ENCODE measurements around the gene LRRK1.

The LRRK1 gene

DNA sequence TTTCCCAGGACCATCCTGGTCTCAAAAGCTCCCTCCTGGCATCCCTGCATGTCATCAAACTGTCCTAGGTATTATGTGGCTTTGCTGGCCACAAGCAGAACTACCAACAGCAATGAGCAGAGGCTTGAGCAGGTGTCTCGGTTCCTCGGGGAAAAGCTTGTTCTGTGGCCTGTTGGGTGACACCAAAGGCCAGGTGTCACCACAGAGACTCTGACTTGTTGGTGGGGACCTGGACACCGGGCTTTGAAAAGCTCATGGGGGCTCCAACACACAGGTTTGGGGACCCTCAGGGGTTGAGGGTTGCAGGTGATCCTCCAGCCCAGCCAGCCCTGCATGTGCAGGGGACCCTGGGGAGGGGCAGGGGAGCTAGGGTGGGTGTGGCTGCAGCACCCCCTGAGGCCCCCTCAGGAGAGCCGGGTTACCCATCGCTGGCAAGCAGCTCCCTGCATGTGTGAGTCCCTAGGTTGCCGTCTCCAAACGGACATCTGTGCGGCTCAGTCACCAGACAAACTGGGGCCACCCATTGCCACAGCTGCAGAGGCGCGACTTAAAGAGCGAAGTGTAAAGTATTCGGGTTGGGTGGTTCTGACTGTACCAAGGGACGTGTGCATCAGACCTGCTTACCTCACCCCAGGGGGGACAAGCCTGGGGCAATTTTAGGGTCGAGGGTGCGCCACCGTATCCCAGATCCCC, 192.6 kb downstream of the LRRK1 start:
- H3K27me3 Mint-ChIP-seq = no peaks in the 10 kb centered on the region
- no peaks in the 10 kb centered on the region for H3K4me1 Mint-ChIP-seq (ENCODE audit: low read depth)
- H3K27ac Mint-ChIP-seq = no peak overlapping the region
- H3K9me3 Mint-ChIP-seq (ENCODE audit: low read depth) = no peaks in the 10 kb centered on the region
- H3K4me3 Mint-ChIP-seq = no peak overlapping the region
- H3K36me3 Mint-ChIP-seq = no peaks in the 10 kb centered on the region

DNA sequence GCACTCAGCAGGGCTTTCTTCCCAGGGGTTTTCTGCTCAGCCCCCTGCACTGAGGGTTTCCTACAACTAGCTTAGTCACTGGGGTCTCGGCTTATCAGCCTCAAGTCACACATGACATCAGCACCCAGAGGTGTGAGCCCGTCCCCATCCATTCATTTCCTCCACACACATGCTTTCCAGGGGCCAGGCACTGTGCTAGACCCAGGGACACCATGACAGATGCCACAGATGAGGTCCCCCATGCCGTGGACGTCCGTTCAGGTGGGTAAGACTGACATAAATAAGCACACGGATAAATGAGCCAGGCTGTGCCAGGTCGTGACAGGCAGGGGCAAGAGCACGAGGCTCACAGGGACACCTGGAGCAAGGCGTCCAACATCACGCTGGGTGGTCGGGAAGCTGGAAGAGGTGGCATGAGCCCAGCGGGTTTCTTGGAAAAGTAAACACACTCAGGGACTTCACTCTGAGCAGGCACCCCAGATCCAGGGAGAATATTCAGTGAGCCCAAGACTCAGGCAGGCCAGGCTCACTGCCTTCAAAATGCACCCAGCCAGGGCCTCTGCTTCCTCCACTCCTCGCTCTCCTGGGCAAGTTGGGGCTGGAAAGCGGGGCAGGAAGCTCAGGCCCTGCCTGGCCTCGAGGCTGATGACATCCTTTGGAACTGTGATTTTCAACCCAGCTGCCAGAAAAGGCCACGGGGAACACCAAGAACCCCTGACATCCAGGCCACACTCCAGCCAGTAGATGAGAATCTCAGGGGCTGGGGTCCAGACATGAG, 193.4 kb downstream of the LRRK1 start:
- no peaks in the 10 kb centered on the region for H3K36me3 Mint-ChIP-seq
- peak overlapping the region; percentile 46 for H3K27ac Mint-ChIP-seq
- no peaks in the 10 kb centered on the region for H3K27me3 Mint-ChIP-seq
- no peaks in the 10 kb centered on the region for H3K4me1 Mint-ChIP-seq (ENCODE audit: low read depth)
- H3K9me3 Mint-ChIP-seq (ENCODE audit: low read depth) = no peaks in the 10 kb centered on the region
- H3K4me3 Mint-ChIP-seq = no peak overlapping the region

- Mint-ChIP-seq H3K4me3 (no peak overlapping the region), H3K27me3 (no peaks in the 10 kb centered on the region), H3K9me3 (ENCODE audit: low read depth) (no peaks in the 10 kb centered on the region), H3K4me1 (ENCODE audit: low read depth) (no peaks in the 10 kb centered on the region), H3K36me3 (no peaks in the 10 kb centered on the region), H3K27ac (no peak overlapping the region)
Observed at GRCh38 chr15:101113114-101114005, 194.2 kb downstream of the LRRK1 start.

DNA sequence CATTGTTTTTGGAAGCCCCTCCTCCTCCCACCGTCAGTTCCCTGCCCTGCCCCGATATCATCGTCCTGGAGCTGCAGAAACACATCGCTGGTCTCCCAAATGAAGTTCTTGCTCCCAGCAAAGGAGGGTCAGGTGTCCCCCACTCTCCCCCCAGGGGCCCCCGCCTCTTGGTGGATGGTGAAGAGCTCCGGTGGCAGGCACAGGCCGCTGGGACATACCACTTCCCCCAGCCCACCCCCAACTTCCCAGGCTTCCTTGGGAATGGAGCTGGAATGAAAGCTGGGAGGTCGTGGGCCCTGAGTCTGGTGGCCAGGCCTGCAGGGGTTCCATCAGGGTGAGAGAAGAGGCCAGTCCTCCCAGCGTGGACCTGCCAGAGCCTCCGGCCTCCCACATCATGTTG, 195.0 kb downstream of the LRRK1 start:
- Mint-ChIP-seq H3K9me3 (ENCODE audit: low read depth) (no peaks in the 10 kb centered on the region), H3K4me3 (no peak overlapping the region), H3K27ac (no peak overlapping the region), H3K27me3 (no peaks in the 10 kb centered on the region), H3K4me1 (ENCODE audit: low read depth) (no peaks in the 10 kb centered on the region), H3K36me3 (no peaks in the 10 kb centered on the region)

- Mint-ChIP-seq H3K27ac (no peak overlapping the region), H3K36me3 (no peaks in the 10 kb centered on the region), H3K4me3 (no peak overlapping the region), H3K9me3 (ENCODE audit: low read depth) (no peaks in the 10 kb centered on the region), H3K27me3 (no peaks in the 10 kb centered on the region), H3K4me1 (ENCODE audit: low read depth) (no peaks in the 10 kb centered on the region)
Observed at GRCh38 chr15:101114610-101115009, 195.5 kb downstream of the LRRK1 start.

DNA sequence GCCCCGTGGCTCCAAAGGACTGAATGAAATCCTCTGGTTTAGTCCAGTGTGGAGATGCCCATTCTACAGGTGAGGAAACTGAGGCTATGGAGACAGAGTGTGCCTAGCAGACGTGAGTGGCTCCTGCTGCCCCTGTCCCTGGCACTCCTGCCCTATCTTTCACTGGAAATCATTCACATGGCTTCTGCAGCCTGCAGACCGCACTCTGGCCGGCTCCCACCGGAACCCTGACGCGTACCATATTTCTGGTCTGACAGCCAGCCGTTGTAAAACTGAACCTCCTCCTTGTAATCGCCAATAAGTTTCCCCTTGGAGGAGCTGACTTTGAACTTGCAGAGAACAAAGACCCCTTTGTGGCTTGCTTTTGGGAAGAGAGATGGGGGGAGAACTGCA, 196.2 kb downstream of the LRRK1 start:
- Mint-ChIP-seq H3K4me1 (ENCODE audit: low read depth) (no peaks in the 10 kb centered on the region), H3K4me3 (no peak overlapping the region), H3K27ac (no peak overlapping the region)

DNA sequence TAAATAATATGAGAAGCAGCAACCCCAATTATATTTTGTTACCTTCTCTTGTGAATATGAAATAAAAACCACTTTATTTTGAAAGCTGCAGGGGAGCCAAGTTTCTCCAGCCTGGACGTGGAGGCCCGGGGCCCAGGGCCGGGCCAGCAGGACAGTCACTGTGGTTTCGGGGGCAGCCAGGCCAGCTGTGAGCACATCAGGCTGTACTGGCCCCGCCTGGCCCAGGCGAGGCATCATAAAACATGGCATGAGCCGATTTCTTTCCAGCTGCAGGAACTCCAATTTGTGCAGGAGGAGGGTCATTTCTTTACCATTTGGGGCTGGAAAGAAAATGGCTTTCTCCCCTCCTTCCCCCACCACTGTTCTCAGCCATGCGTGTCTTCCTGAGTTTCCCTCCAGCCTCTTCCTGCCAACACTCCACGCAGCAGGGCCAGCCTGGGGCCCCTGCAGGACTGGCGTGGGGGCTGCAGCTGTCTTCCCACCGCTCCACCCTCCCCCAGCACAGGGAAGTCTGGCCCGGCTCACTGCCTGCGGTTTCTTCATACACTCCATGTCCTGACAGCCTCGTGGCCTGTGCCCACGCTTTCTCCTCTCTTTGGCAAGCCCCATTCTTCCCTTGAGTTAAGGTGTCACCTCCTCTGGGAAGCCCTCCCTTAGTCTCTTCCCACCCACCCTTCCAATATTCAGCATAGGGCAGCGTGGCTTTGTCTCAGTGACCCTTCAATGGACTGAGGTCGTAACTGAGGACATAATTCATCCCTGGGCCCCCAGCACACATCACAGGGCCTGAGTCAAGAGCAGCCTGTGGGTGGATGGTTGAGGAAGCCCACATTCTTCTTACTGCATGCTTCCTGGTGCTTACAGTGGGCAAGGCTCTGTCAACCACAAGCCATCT, 196.9 kb downstream of the LRRK1 start:
- Mint-ChIP-seq H3K4me3 (no peak overlapping the region), H3K27me3 (no peaks in the 10 kb centered on the region), H3K36me3 (no peaks in the 10 kb centered on the region), H3K9me3 (ENCODE audit: low read depth) (no peaks in the 10 kb centered on the region), H3K27ac (no peak overlapping the region), H3K4me1 (ENCODE audit: low read depth) (peaks cover 2% of the 10 kb centered on the region)

More for the DNA sequence above, 196.2 kb downstream of the LRRK1 start:
- H3K36me3 Mint-ChIP-seq = no peaks in the 10 kb centered on the region
- no peaks in the 10 kb centered on the region for H3K9me3 Mint-ChIP-seq (ENCODE audit: low read depth)
- no peaks in the 10 kb centered on the region for H3K27me3 Mint-ChIP-seq

- Mint-ChIP-seq H3K9me3 (ENCODE audit: low read depth) (no peaks in the 10 kb centered on the region), H3K27me3 (no peaks in the 10 kb centered on the region), H3K4me1 (ENCODE audit: low read depth) (peaks cover 2% of the 10 kb centered on the region), H3K36me3 (no peaks in the 10 kb centered on the region), H3K27ac (no peak overlapping the region), H3K4me3 (no peak overlapping the region)
Observed at GRCh38 chr15:101116681-101116976, 197.5 kb downstream of the LRRK1 start.

GRCh38 chr15:101118116-101118515, 199.0 kb downstream of the LRRK1 start:
- no peaks in the 10 kb centered on the region for H3K9me3 Mint-ChIP-seq (ENCODE audit: low read depth)
- peaks cover 7% of the 10 kb centered on the region for H3K4me1 Mint-ChIP-seq (ENCODE audit: low read depth)
- no peak overlapping the region for H3K27ac Mint-ChIP-seq
- no peak overlapping the region for H3K4me3 Mint-ChIP-seq
- H3K36me3 Mint-ChIP-seq = no peaks in the 10 kb centered on the region
- H3K27me3 Mint-ChIP-seq = no peaks in the 10 kb centered on the region

DNA sequence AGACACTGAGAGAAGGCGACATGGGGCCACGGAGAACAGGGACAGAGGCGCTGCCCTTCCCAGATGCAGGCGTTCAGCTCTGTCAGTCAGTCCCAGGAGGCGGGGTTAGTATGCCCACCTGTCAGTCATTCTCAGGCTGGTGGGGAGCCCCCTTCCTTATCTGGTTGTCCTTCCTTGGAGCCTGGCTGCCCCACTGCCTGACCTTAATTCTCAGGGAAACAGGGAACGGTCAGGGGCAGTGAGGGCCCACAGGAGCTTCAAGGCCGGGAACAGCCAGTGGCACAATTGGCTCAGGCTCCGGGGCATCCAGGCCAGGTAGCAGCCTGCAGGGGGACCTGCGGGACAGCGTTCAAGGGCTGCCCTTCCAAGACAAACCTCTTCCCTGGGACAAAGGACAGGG, 199.5 kb downstream of the LRRK1 start:
- Mint-ChIP-seq H3K27ac (no peak overlapping the region), H3K4me3 (no peak overlapping the region), H3K9me3 (ENCODE audit: low read depth) (no peaks in the 10 kb centered on the region), H3K36me3 (no peaks in the 10 kb centered on the region), H3K27me3 (no peaks in the 10 kb centered on the region), H3K4me1 (ENCODE audit: low read depth) (peaks cover 11% of the 10 kb centered on the region)

DNA sequence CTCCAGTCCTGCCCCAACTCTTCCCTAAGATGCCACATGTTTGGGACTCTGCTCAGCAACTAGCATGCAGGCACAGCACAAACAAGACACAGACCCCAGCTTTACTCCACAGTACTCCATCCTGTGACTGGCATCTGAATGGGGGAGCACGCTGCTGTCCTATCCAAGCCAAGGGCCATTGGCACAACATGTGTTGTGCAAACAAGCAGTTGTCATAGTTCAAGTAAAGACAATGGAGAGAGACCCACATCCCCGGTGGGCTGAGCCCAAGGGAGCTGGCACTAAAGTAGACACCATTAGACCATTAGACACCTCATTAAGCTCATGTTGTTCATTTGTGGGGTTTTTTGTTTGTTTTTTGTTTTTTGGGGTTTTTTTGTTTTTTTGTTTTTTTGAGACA, 200.0 kb downstream of the LRRK1 start:
- no peak overlapping the region for H3K4me3 Mint-ChIP-seq
- H3K36me3 Mint-ChIP-seq = peaks cover 3% of the 10 kb centered on the region
- H3K27me3 Mint-ChIP-seq = no peaks in the 10 kb centered on the region
- peaks cover 17% of the 10 kb centered on the region for H3K4me1 Mint-ChIP-seq (ENCODE audit: low read depth)
- no peak overlapping the region for H3K27ac Mint-ChIP-seq
- no peaks in the 10 kb centered on the region for H3K9me3 Mint-ChIP-seq (ENCODE audit: low read depth)

Data from activated naive CD8-positive, alpha-beta T cell (primary cell).